ENCODE measurements around the gene MYH14.

- TF ChIP-seq POLR2A (IDR thresholded peaks at IDR 0.05) (no peak), CTCF (IDR thresholded peaks at IDR 0.05) (no peak), POLR2AphosphoS5 (IDR thresholded peaks at IDR 0.05) (no peak), EP300 (IDR thresholded peaks at IDR 0.05) (no peak)
Observed at GRCh38 chr19:50189331-50189730, 14.1 kb upstream of the MYH14 start.
